ENCODE data around the gene MAP4. TPM values are rescaled to one million over a fixed set of nuclear protein-coding genes. Genes with fewer than 3 reads are reported as not detected.

Gene MAP4
- total and polyA plus RNA-seq, 4 donors = 16.6 to 41.4 (median 30.8) TPM

DNA sequence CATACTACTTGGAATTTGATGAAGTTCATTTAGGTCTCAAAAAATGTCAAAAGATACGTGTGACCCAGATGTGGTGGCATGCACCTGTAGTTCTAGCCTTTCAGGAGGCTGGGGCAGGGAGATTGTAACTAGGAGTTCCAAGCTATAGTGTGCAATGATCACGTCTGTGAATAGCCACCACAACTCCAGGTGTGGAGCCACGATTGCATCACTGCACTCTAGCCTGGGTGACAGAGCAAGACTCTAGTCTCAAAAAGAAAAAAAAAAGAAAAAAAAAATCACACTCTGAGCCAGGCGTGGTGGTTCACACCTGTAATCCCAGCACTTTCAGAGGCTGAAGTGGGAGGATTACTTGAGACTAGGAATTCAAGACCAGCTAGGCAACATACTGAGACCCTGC lies 14.2 kb downstream of the MAP4 start:
- no peak for DNase-seq (ENCODE audit: low spot score)
- WGBS = 84% methylated on average over 4 of the region's 4 CpGs
- no peak for TF ChIP-seq YY1 (IDR thresholded peaks at IDR 0.05)
- TF ChIP-seq HNF4A (conservative IDR thresholded peaks at IDR 0.05) = no peak
- no peak for TF ChIP-seq ATF3 (IDR thresholded peaks at IDR 0.05)
- H3K27me3 ChIP-seq (ENCODE audit: control insufficient read depth in 4 of 4, insufficient read depth in 4 of 4, low read length in 3 of 4) = no peaks in the 10 kb centered on the region
- H3K9me3 ChIP-seq (ENCODE audit: control insufficient read depth in 4 of 4, low read length in 3 of 4) = no peaks in the 10 kb centered on the region
- no peaks in the 10 kb centered on the region for H3K36me3 ChIP-seq (ENCODE audit: control insufficient read depth in 4 of 4, insufficient read depth in 3 of 4, low read depth in 1 of 4, low read length in 3 of 4)
- H3K4me1 ChIP-seq (ENCODE audit: control insufficient read depth in 4 of 4, insufficient read depth in 4 of 4, low read length in 3 of 4) = no peaks in the 10 kb centered on the region
- no peak overlapping the region for H3K27ac ChIP-seq (ENCODE audit: low read depth in 1 of 2, low read length in 2 of 2)
- H3K4me3 ChIP-seq (ENCODE audit: low read depth in 1 of 3, low read length in 3 of 3) = no peak overlapping the region
- no peak overlapping the region for H3K9ac ChIP-seq (ENCODE audit: low read depth in 1 of 2, low read length in 2 of 2)

DNA sequence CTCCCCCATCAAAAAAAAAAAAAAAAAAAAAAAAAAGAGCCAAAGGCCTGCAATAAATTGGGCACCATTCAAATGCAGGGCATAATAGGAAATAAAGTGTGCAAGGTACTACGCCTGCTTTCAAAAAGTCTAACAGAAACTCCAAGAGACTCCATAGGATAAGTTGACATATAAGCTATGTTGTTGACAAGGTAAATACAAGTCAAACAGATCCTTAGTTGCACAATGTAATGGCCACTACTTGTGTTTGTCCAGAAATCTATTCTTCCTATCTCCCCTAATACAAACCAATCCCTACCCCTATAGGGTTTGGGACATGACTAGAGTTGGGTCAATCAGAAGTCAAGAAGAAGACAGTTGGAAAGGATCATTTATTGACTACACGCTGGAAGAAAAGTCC lies 16.0 kb downstream of the MAP4 start:
- H3K9me3 ChIP-seq (ENCODE audit: control insufficient read depth in 4 of 4, low read length in 3 of 4) = no peaks in the 10 kb centered on the region
- H3K27ac ChIP-seq (ENCODE audit: low read depth in 1 of 2, low read length in 2 of 2) = no peak overlapping the region
- TF ChIP-seq NR2F2 (IDR thresholded peaks at IDR 0.05) (no peak), TAF1 (conservative IDR thresholded peaks at IDR 0.05) (no peak), RAD21 (IDR thresholded peaks at IDR 0.05) (no peak), HNF4A (conservative IDR thresholded peaks at IDR 0.05) (no peak), JUND (IDR thresholded peaks at IDR 0.05) (no peak), YY1 (IDR thresholded peaks at IDR 0.05) (no peak), CTCF (IDR thresholded peaks at IDR 0.05; ENCODE audit: low read depth, low read length, missing input control) (no peak), ATF3 (IDR thresholded peaks at IDR 0.05) (no peak), GABPA (IDR thresholded peaks at IDR 0.05 in 1 of 2, conservative IDR thresholded peaks at IDR 0.05 in 1 of 2) (no peak), REST (IDR thresholded peaks at IDR 0.05) (no peak), SP1 (IDR thresholded peaks at IDR 0.05) (no peak), MAX (IDR thresholded peaks at IDR 0.05) (no peak), RXRA (IDR thresholded peaks at IDR 0.05) (no peak)
- TF ChIP-seq, protein P1, sequence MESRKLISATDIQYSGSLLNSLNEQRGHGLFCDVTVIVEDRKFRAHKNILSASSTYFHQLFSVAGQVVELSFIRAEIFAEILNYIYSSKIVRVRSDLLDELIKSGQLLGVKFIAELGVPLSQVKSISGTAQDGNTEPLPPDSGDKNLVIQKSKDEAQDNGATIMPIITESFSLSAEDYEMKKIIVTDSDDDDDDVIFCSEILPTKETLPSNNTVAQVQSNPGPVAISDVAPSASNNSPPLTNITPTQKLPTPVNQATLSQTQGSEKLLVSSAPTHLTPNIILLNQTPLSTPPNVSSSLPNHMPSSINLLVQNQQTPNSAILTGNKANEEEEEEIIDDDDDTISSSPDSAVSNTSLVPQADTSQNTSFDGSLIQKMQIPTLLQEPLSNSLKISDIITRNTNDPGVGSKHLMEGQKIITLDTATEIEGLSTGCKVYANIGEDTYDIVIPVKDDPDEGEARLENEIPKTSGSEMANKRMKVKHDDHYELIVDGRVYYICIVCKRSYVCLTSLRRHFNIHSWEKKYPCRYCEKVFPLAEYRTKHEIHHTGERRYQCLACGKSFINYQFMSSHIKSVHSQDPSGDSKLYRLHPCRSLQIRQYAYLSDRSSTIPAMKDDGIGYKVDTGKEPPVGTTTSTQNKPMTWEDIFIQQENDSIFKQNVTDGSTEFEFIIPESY (IDR thresholded peaks at IDR 0.05) = no peak
- no peak overlapping the region for H3K9ac ChIP-seq (ENCODE audit: low read depth in 1 of 2, low read length in 2 of 2)
- H3K27me3 ChIP-seq (ENCODE audit: control insufficient read depth in 4 of 4, insufficient read depth in 4 of 4, low read length in 3 of 4) = no peaks in the 10 kb centered on the region
- WGBS = 97% methylated on average over 2 of the region's 2 CpGs
- no peaks in the 10 kb centered on the region for H3K36me3 ChIP-seq (ENCODE audit: control insufficient read depth in 4 of 4, insufficient read depth in 3 of 4, low read depth in 1 of 4, low read length in 3 of 4)
- H3K4me3 ChIP-seq (ENCODE audit: low read depth in 1 of 3, low read length in 3 of 3) = no peak overlapping the region
- no peak for DNase-seq (ENCODE audit: low spot score)
- H3K4me1 ChIP-seq (ENCODE audit: control insufficient read depth in 4 of 4, insufficient read depth in 4 of 4, low read length in 3 of 4) = no peaks in the 10 kb centered on the region

All from liver (tissue), 9 donors.